ENCODE measurements around the gene BABAM2. TPM values are rescaled to one million over a fixed set of nuclear protein-coding genes. Genes with fewer than 3 reads are reported as not detected.

BABAM2 gene
- total RNA-seq, 1 donor from 2014 or later: 43.5 TPM

DNA sequence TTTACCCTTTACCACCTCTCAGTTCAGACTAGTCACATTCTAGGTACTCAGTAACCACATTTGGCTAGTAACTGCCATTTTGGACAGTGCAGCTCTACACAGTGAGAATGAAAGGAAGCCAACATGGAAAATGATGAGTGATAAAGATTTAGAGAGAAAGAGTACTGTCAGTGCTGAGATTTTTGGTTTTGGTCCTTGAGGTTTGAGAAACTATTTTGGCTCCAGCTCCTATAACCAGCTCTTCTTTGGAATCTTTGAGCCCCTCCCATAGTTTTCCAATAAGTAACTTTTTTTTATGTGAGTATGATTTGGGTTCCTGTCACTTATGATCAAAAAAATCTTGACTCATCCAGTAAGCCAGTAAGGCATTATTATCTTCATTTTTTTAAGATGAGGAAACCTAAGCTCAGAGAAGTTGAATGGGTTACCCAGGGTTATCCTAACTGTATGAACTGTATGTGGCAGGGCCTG lies 173.0 kb downstream of the BABAM2 start:
- no peak for TF ChIP-seq CTCF (IDR thresholded peaks at IDR 0.05; ENCODE audit: unreplicated experiment)
- no peak for DNase-seq (ENCODE audit: low spot score in 2 of 2, unreplicated experiment in 2 of 2)
- Mint-ChIP-seq H3K4me1 (peaks cover 9% of the 10 kb centered on the region), H3K27ac (no peak overlapping the region), H3K27me3 (ENCODE audit: low read depth) (no peaks in the 10 kb centered on the region), H3K36me3 (peaks cover 11% of the 10 kb centered on the region), H3K9me3 (peaks cover 12% of the 10 kb centered on the region), H3K4me3 (no peak overlapping the region)

GRCh38 chr2:28067602-28068001 lies 177.1 kb downstream of the BABAM2 start:
- peaks cover 29% of the 10 kb centered on the region for H3K4me1 Mint-ChIP-seq
- DNase-seq (ENCODE audit: low spot score in 2 of 2, unreplicated experiment in 2 of 2): no peak
- peaks cover 4% of the 10 kb centered on the region for H3K9me3 Mint-ChIP-seq
- no peak overlapping the region for H3K4me3 Mint-ChIP-seq
- no peak for TF ChIP-seq CTCF (IDR thresholded peaks at IDR 0.05; ENCODE audit: unreplicated experiment)
- peaks cover 6% of the 10 kb centered on the region for H3K36me3 Mint-ChIP-seq
- H3K27ac Mint-ChIP-seq: peak overlapping the region; percentile 41
- no peaks in the 10 kb centered on the region for H3K27me3 Mint-ChIP-seq (ENCODE audit: low read depth)

- no peak overlapping the region for H3K4me3 Mint-ChIP-seq
- peaks cover 4% of the 10 kb centered on the region for H3K9me3 Mint-ChIP-seq
- H3K27ac Mint-ChIP-seq: peak overlapping the region; percentile 52
- H3K36me3 Mint-ChIP-seq: peaks cover 6% of the 10 kb centered on the region
- no peak for TF ChIP-seq CTCF (IDR thresholded peaks at IDR 0.05; ENCODE audit: unreplicated experiment)
- no peaks in the 10 kb centered on the region for H3K27me3 Mint-ChIP-seq (ENCODE audit: low read depth)
- no peak for DNase-seq (ENCODE audit: low spot score in 2 of 2, unreplicated experiment in 2 of 2)
- H3K4me1 Mint-ChIP-seq: peaks cover 29% of the 10 kb centered on the region
Observed at GRCh38 chr2:28068088-28068487, 177.6 kb downstream of the BABAM2 start.

- H3K4me1 Mint-ChIP-seq: peaks cover 29% of the 10 kb centered on the region
- no peak for TF ChIP-seq CTCF (IDR thresholded peaks at IDR 0.05; ENCODE audit: unreplicated experiment)
Observed at GRCh38 chr2:28068527-28068926, 178.0 kb downstream of the BABAM2 start.

DNA sequence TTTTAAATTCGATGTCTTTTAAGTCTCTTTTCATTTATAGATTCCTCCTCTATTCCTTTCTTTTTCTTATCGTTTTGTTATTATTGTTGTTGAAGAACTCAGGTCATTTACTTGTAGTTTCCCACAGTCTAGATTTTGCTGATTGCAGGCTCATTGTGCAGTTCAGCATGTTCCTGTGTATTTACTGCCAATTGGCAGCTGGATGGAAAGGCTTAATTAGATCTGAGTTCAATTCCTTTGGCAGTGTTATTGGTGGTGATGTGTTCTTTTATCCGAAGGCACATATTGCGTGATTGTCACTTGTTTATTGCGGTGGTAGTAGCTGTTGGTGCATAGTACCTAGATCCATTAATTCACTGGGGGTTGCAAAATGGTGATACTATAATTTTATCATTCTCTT lies 180.7 kb downstream of the BABAM2 start:
- Mint-ChIP-seq H3K4me1 (peaks cover 33% of the 10 kb centered on the region), H3K36me3 (peaks cover 6% of the 10 kb centered on the region), H3K4me3 (no peak overlapping the region), H3K27ac (no peak overlapping the region), H3K9me3 (peaks cover 4% of the 10 kb centered on the region), H3K27me3 (ENCODE audit: low read depth) (no peaks in the 10 kb centered on the region)
- TF ChIP-seq CTCF (IDR thresholded peaks at IDR 0.05; ENCODE audit: unreplicated experiment): no peak
- no peak for DNase-seq (ENCODE audit: low spot score in 2 of 2, unreplicated experiment in 2 of 2)

More at GRCh38 chr2:28068527-28068926, 178.0 kb downstream of the BABAM2 start:
- Mint-ChIP-seq H3K36me3 (peaks cover 6% of the 10 kb centered on the region), H3K9me3 (peaks cover 4% of the 10 kb centered on the region), H3K4me3 (no peak overlapping the region), H3K27ac (peak overlapping the region; percentile 52), H3K27me3 (ENCODE audit: low read depth) (no peaks in the 10 kb centered on the region)
- DNase-seq (ENCODE audit: low spot score in 2 of 2, unreplicated experiment in 2 of 2): no peak

DNA sequence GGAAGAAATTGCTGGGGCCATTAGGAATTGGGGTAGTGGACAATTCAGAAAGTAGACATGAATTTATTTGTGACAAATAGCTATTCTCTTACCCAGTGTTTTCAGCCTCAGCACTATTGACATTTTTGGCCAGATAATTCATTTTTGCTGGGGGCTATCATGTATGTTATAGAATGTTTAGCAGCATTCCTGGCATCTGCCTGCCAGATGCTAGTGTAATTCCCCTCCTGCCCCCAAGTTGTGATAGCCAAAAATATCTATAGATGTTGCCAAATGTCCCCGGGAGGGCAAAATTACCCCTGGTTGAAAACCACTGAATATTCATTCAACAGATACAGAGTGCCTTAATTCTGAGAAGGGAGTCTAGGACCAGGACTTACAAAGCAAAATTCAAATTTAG lies 183.6 kb downstream of the BABAM2 start:
- no peaks in the 10 kb centered on the region for H3K9me3 Mint-ChIP-seq
- H3K36me3 Mint-ChIP-seq: no peaks in the 10 kb centered on the region
- no peak overlapping the region for H3K27ac Mint-ChIP-seq
- DNase-seq (ENCODE audit: low spot score in 2 of 2, unreplicated experiment in 2 of 2): no peak
- H3K27me3 Mint-ChIP-seq (ENCODE audit: low read depth): no peaks in the 10 kb centered on the region
- no peak overlapping the region for H3K4me3 Mint-ChIP-seq
- TF ChIP-seq CTCF (IDR thresholded peaks at IDR 0.05; ENCODE audit: unreplicated experiment): no peak
- H3K4me1 Mint-ChIP-seq: peaks cover 17% of the 10 kb centered on the region

Data from mesothelial cell of epicardium (in vitro differentiated cells).